HG03103 (cell line): Measurements from ENCODE around the gene PNKD.

Experiments
- ATAC-seq: cut with Tn5 transposase; IDR thresholded peaks from one replicate; pipeline ENCODE4 v1.9.1; 2021; ENCODE audit warnings: low read depth; ENCODE audit not compliant: unreplicated experiment

The PNKD gene

DNA sequence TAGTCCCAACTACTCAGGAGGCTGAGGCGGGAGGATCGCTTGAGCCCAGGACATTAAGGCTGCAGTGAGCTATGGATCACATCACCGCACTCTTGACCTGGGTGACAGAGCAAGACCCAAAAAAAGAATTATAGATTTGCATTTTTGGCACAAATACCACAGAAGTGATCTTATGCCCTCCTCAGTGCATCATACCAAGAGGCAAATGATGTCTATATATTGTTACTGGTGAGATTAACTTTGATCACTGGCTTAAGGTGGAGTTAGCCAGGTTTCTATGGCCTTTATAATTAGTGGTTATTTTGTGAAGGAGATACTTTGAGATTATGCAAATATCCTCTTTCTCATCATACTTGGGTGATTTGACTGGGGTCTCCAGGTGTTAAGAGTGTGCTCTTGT lies 64.2 kb downstream of the PNKD start:
- no peak for ATAC-seq

DNA sequence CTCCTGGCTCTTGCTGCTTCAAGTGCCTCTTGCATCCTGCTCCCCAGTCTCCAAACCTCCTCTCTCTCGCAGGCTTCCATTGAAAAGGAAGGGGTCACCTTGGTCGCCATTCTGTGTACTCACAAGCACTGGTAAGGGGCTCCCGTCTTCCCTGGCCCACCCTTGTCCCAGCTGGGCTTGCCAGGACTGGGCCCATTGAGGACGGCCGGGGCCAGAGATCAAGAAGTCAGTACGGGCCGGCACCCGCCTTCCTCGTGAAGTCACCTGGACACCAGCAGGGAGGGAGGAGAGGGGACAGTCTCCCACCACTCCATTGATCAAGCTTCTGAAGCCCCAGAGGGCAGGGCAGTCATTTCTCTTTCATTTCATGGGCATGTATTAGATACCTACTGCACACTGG lies 70.3 kb downstream of the PNKD start:
- ATAC-seq: no peak

DNA sequence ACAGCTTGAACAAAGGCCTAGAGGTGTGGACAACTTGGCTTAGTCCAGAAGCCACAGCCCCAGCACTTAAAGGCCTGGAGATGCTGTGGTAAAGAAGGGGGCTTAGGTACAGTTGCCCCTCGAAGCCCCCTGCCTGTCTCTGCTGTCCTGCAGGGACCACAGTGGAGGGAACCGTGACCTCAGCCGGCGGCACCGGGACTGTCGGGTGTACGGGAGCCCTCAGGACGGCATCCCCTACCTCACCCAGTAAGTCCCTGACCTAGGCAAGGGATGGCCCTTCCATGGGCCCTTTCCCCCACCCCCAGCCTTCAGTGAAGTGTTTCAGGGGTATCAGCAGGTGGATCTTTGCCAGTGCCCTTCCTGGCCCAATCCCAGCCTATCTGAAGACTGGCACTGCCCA lies 71.1 kb downstream of the PNKD start:
- no peak for ATAC-seq

DNA sequence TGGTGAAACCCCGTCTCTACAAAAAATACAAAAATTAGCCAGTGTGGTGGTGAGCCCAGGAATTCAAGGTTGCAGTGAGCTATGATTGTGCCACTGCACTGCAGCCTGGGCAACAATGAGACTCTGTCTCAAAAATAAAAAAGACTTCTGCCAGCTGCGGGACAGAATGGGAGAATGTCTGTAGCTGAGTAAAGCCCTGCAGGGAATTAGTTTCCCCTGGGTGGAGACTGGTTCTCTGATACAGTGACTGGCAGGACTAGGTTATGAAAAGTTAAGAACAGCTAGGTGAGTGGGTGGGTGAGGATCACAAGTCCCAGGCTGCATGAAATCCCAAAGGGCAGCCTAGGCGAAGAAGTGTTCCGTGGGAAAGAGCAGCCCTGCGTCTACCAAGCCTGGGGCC lies 72.5 kb downstream of the PNKD start:
- no peak for ATAC-seq

DNA sequence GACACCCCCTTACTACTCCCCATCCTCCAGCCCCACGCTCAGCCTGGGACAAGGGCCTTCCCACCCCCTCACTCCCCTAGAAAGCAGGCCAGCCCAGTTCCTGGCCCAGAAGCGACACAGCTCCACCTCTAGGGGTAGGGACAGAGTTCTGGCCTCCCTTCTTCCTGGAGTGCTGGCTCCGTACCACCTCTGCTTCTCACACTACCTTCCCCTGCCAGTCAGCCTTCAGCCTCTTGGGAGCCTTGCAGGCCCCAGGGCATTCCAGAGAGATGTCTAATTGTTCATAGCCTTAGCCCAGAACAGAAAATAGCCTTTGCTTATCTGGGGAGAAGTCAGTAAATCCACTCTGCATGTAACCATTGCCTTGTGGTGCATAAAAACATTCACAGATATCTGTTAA lies 73.3 kb downstream of the PNKD start:
- no peak for ATAC-seq

DNA sequence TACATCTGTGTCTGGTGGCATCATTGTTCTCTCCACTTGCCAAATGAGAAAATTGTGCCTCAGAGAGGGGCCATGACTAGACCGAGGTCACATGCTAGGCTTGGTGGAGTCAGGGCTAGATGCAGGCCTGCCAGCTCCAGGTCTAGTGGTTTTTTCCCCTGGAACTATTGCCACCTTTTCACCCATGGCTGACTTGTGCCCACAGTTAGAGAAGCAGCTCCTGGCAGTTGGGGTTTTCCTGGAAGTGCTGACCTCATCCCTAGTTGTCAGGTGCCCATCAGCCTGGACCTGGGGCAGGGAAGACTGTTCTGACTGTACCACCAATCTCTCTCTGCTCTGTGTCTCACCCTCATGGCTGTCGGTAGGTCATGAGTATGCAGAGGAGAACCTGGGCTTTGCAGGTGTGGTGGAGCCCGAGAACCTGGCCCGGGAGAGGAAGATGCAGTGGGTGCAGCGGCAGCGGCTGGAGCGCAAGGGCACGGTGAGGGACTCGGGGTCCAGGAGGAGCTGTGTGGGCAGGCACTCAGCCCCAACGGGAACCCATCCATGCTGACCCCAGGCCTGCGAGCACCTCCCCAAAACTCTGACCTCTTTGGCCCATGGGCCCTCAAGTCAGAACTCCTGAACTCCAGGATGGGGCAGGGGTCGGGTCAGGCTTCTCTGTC lies 73.9 kb downstream of the PNKD start:
- no peak for ATAC-seq

DNA sequence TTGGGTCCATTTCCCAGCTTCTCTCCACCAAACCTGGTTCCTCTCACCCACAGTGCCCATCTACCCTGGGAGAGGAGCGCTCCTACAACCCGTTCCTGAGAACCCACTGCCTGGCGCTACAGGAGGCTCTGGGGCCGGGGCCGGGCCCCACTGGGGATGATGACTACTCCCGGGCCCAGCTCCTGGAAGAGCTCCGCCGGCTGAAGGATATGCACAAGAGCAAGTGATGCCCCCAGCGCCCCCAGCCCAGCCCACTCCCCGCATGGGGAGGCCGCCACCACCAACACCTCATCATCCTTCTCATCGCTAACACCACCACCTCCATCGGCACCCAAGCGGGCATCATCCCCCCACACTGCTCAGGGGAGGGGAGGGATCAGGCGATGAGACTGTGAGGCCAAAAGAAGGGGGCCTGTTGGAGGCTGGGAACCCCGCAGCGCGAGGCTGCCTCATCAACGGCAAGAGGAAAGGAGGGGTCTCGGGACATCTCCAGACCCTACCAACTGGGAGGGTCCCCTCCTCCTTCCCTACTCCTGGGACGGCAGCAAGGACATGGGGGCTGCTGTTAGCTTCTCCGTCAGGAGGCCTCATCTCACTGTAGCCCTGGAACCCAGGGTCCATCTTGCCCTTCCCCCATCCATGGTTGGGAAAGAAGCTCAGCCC lies 74.6 kb downstream of the PNKD start:
- ATAC-seq: no peak

DNA sequence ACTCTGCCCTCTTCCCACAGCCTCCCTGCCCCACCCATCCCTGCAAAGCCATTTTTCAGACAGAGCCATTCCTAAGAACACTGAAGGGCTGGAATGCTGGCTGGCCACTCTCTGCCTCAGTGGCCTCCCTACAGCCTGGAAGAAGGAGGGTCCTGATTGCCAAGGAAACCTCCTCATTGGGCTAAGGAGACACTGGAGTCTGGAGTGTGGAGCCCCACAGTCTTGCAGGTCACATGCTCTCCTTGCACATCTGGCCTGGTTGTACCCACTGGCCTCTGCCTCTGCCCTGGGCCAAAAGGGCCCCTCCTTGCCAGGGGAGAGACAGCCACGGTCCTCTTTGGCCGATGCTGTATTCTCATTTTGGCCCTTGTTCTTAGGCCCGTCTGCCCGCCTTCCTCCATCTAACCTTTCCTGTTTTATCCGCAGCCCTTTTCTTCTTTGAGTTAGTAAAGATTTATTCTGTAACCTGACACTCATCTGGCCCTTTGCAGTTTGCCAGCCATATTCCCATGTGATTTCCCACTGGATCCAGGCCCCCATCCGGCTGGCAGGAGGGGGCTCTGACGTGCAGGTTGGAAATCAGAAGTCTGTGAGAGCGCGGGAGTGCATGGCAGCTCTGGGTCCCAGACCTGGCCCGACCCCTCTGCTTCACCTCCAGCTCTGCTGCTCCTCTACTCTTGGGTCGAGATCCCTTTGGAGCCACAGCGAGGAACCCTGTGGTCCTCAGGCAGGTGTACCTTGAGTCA lies 75.3 kb downstream of the PNKD start:
- ATAC-seq: no peak

DNA sequence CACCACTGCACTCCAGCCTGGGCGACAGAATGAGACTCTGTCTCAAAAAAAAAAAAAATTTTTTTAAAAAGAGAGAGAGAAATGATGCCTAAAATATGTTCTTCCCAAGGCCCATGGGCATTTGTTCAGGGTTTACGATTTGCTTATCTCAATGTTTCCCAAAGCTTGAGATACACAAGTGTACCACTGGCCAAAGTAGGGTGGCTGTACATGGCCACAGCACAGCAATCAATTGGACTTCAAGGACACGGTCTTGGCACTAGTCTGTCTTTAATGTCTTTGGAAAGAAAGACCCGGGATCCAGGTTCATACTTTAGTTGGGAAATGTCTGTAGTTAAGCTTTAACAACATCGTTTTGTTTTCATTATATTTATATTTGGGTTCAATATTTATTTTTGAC lies 76.9 kb downstream of the PNKD start:
- ATAC-seq: no peak

DNA sequence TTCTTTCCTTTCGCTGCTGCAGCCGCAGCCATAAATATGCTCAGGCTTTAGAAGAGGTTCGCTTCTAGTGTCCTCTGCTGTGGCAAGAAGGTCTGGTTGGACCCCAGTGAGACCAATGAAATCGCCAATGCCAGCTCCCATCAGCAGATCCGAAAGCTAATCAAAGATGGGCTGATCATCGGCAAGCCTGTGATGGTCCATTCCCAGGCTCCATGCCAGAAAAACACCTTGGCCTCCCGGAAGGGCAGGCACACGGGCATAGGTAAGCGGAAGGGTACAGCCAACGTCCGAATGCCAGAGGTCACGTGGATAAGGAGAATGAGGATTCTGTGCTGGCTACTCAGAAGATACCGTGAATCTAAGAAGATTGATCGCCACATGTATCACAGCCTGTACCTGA lies 83.7 kb downstream of the PNKD start:
- ATAC-seq: no peak

DNA sequence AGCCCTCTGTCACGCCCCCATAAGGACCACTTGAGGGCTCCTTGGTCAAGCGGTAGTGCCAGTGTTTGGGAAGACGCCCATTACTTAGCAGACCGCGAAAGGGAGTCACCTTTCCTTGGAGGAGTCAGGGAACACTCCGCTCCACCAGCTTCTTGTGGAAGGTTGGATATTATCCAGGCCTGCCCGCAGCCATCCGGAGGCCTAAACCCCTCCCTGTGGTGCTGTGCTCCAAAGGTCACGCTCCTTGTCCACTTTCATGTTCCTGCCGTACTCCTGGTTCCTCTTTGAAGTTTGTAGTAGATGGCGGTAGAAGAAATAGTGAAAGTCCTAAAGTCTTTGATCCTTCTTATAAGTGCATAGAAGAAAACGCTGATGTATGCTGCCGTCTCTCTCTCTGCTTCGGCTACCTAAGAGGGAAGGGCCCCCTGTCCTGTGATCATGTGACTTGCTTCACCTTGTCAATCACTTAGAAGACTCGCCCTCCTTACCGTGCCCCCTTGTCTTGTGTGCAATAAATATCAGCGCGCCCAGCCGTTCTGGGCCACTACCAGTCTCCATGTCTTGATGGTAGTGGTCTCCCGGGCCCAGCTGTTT lies 84.6 kb downstream of the PNKD start:
- no peak for ATAC-seq

DNA sequence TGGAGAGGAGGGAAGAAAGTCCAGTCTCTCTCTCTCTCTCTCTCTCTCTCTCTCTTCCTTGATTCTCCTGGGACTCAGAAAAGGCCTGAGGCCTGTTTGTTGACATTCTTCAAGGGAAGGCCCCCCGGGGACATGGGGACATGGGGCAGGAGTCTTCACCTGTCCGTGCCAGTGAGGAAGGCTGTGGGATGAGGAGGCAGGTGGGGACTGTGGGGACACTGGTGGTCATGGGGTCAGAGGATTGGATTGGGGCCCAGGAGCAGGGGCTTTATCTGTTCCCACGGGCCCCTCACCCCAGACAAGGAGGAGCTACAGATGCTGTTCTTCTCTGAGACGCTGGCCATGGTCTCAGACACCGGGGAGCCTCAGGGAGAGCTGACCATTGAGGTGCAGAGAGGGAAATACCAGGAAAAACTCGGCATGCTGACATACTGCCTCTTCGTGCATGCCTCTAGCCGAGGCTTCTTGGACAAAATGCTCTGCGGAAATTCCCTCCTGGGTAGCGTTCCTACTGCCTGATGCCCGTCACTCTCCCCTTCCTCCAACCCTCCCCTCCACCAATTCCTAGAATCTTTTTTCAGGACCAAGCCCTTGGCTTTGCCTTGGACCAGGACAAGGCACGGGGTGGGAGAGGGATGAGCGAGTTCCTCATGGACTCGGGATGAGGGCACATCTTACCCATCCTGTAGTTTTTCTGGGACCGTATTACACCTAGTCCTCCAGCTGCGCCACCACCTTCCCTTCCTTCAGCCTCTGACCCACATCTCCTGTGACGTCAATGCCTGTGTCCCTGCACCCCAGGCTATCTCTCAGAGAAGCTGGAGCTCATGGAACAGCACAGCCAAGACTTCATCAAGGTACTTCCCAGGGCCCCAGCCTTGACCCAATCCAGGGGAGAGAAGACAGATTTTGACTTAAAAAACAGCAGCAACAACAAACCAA lies 87.2 kb downstream of the PNKD start:
- ATAC-seq: no peak

DNA sequence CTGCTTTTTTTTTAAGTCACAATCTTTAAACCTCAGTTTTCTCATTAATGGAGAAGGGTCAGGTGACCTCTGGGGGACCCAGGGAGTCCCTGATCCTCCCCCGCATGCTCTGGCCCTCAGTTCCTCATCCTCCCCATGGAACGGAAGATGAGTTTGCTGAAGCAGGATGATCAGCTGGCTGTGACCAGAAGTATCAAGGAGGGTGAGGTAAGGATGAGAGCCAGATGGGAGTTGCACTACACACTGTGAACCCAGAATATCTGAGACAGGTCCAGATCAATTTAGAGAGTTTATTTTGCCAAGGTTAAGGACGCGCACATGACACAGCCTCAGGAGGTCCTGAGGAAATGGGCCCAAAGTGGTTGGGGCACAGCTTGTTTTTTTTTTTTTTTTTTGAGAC lies 90.1 kb downstream of the PNKD start:
- no peak for ATAC-seq

DNA sequence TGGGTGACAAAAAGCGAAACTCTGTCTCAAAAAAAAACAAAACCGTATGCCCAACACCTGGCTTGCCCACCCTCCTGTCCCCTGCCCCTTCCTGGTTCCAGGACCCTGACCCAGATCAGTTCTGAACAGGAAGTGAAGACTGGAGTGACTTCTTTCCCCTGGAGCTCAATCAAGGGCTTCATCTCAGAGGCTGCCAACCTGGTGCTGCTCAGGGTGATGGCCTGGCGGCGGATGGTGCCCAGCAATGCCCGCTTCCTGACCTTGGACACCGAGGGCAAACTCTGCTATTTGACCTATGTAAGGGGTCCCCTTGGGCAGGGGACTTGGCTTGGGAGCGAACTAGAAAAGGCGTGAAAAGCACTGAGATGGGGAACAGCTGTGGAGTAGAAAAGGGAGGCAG lies 92.3 kb downstream of the PNKD start:
- ATAC-seq: no peak

DNA sequence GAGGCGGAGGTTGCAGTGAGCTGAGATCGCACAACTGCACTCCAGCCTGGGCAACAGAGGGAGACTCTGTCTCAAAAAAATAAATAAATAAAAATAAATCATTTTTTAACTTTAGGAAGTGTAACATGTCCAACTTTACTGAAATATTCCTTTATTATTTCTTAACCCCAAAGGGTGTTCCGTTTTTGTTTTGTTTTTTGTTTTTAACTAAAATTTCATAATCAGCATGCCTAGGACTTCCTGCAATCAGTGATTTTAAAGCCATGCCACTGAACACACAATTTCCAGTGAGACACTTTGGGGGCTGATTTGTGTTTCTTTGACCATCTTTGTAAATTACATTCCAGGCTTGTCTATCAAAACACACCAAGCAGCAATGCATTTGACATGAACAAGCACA lies 93.4 kb downstream of the PNKD start:
- no peak for ATAC-seq

DNA sequence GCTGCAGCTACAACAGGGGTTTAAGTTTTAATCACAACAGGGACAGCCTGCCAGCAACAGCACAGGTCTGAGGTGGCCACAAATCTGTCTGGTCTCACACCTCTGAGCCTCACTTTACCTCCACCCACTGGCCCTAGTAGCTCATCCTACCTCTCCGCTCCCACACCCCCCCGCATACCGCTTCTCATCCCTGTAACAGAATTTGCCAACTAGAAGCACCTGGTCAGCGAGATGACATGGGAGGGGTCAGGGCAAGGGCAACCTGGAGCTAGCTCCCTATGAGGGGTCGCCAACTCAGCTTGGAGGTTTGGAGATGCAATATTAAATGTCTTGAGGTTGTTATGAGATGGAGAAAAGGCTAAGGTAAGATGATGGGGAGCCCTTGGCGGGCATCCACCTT lies 93.9 kb downstream of the PNKD start:
- ATAC-seq: no peak

DNA sequence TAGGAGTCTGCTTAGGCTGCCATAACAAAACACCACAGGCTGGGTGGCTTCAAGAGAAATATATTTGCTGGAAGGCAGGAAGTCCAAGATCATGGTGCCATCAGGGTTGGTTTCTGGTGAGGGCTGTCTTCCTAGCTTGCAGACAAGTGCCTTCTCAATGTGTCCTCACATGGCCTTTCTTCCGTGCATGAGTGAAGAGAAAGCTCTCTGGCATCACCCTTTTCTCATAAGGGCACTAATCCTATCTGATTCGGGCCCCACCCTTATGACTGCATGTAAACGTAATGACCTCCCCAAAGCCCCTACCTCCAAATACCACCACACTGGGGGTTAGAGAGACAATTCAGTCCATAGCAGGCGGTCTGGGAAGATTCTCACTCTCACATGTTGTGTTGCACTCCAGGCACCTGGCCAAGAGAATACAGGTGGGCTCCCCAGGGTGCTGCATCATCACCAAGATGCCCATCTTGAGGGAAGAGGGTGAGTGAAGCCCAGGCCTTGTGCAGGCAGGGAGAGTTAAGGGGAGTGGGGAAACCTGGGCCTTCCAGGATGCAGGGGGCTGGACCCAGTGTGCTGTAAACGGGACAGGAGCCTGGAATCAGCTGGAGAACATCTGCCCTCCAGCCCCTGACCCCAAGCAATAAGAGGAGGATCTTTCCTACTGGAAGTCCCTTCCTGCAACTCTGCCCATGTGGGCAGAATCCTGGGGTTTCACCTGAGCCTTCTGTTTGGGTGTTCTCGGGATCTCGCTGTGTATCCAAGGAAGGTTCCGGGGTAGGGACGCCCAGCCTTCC lies 96.5 kb downstream of the PNKD start:
- ATAC-seq: no peak

DNA sequence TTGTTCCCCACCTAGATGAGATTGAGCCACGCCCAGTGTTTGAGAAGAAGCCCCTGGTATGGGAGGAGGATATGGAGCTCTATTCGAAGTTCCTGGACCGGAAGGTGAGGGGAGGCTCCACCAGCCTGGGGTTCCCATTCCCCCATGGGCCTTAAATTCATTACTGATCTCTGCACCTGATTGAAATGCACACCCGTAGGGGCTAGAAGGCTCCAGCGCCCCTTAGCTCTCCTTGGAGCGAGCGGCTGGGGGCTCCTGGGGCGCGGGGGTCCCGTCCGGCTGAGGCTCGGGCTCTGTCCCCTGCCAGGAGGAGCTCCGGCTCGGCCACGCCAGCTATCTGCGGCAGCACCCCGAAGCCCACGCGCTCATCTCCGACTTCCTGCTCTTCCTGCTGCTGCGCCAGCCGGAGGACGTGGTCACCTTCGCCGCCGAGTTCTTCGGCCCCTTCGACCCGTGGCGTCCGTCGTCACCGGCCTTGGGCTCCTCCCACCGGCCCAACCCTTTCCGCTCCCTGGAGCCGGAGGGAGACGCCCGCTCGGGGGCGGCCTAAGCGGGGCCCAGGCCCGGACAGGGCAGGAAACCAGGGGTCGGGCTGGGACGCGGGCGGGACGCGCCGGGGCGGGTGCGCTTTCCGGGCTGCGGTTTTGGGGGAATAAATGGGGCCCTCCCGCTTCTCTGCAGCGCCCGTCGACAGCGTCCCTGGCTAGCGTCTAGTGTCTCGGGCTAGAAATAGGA lies 97.3 kb downstream of the PNKD start:
- peak; percentile 87 for ATAC-seq

DNA sequence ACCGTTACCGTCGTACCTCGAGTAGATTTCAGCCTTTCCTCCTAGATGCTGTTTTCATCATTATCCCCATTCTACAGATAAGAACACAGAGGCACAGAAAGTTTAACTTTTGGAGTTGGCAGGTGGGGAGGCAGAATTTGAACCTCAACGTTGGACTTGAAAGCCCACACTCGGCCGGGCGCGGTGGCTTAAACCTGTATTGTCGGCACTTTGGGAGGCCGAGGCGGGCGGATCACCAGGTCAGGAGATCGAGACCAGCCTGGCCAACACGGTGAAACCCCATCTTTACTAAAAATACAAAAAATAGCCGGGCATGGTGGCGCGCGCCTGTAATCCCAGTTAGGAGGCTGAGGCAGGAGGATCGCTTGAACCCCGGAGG lies 97.8 kb downstream of the PNKD start:
- no peak for ATAC-seq
